ENCODE results near the gene MAPT.

Gene MAPT

DNA sequence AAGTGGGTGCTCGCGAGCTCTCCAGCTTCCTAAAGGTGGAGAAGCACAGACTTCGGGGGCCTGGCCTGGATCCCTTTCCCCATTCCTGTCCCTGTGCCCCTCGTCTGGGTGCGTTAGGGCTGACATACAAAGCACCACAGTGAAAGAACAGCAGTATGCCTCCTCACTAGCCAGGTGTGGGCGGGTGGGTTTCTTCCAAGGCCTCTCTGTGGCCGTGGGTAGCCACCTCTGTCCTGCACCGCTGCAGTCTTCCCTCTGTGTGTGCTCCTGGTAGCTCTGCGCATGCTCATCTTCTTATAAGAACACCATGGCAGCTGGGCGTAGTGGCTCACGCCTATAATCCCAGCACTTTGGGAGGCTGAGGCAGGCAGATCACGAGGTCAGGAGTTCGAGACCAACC is 102.8 kb downstream of the MAPT start:
- H3K27ac ChIP-seq, result no peak overlapping the region
- POLR2A ChIA-PET (ENCODE audit: low non-redundant PET), result no interaction called here
- CTCF ChIA-PET, result no interaction called here
- no peak for DNase-seq (ENCODE audit: low spot score)
- TF ChIP-seq, protein P1, sequence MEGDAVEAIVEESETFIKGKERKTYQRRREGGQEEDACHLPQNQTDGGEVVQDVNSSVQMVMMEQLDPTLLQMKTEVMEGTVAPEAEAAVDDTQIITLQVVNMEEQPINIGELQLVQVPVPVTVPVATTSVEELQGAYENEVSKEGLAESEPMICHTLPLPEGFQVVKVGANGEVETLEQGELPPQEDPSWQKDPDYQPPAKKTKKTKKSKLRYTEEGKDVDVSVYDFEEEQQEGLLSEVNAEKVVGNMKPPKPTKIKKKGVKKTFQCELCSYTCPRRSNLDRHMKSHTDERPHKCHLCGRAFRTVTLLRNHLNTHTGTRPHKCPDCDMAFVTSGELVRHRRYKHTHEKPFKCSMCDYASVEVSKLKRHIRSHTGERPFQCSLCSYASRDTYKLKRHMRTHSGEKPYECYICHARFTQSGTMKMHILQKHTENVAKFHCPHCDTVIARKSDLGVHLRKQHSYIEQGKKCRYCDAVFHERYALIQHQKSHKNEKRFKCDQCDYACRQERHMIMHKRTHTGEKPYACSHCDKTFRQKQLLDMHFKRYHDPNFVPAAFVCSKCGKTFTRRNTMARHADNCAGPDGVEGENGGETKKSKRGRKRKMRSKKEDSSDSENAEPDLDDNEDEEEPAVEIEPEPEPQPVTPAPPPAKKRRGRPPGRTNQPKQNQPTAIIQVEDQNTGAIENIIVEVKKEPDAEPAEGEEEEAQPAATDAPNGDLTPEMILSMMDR (conservative IDR thresholded peaks at IDR 0.05; ENCODE audit: low read depth), result no peak

DNA sequence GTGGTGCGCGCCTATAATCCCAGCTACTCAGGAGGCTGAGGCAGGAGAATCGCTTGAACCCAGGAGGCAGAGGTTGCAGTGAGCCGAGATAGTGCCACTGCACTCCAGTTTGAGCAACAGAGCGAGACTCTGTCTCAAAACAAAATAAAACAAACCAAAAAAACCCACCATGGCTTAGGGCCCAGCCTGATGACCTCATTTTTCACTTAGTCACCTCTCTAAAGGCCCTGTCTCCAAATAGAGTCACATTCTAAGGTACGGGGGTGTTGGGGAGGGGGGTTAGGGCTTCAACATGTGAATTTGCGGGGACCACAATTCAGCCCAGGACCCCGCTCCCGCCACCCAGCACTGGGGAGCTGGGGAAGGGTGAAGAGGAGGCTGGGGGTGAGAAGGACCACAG is 103.3 kb downstream of the MAPT start:
- no peak overlapping the region for H3K27ac ChIP-seq
- DNase-seq (ENCODE audit: low spot score), result no peak
- ChIA-PET POLR2A (ENCODE audit: low non-redundant PET) (no interaction called here), CTCF (no interaction called here)
- TF ChIP-seq, protein P1 (conservative IDR thresholded peaks at IDR 0.05; ENCODE audit: low read depth), result no peak

DNA sequence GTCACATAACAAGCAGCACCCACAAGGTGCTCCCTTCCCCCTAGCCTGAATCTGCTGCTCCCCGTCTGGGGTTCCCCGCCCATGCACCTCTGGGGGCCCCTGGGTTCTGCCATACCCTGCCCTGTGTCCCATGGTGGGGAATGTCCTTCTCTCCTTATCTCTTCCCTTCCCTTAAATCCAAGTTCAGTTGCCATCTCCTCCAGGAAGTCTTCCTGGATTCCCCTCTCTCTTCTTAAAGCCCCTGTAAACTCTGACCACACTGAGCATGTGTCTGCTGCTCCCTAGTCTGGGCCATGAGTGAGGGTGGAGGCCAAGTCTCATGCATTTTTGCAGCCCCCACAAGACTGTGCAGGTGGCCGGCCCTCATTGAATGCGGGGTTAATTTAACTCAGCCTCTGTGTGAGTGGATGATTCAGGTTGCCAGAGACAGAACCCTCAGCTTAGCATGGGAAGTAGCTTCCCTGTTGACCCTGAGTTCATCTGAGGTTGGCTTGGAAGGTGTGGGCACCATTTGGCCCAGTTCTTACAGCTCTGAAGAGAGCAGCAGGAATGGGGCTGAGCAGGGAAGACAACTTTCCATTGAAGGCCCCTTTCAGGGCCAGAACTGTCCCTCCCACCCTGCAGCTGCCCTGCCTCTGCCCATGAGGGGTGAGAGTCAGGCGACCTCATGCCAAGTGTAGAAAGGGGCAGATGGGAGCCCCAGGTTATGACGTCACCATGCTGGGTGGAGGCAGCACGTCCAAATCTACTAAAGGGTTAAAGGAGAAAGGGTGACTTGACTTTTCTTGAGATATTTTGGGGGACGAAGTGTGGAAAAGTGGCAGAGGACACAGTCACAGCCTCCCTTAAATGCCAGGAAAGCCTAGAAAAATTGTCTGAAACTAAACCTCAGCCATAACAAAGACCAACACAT is 104.9 kb downstream of the MAPT start, which contains the start of gene STH:
Gene STH (plus strand): TSS at position 264 of the 913 bp plus-strand sequence. CDS start 30 bp downstream, at position 294.
- ChIA-PET POLR2A (ENCODE audit: low non-redundant PET) (no interaction called here), CTCF (no interaction called here)
- TF ChIP-seq, protein P1 (conservative IDR thresholded peaks at IDR 0.05; ENCODE audit: low read depth), result no peak
- no peak for DNase-seq (ENCODE audit: low spot score)
- no peak within 1 kb of the TSS for H3K27ac ChIP-seq

DNA sequence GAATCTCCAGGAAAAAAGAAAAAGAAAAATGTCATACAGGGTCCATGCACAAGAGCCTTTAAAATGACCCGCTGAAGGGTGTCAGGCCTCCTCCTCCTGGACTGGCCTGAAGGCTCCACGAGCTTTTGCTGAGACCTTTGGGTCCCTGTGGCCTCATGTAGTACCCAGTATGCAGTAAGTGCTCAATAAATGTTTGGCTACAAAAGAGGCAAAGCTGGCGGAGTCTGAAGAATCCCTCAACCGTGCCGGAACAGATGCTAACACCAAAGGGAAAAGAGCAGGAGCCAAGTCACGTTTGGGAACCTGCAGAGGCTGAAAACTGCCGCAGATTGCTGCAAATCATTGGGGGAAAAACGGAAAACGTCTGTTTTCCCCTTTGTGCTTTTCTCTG is 105.5 kb downstream of the MAPT start:
- DNase-seq (ENCODE audit: low spot score), result no peak
- CTCF ChIA-PET, result no interaction called here
- POLR2A ChIA-PET (ENCODE audit: low non-redundant PET), result no interaction called here
- H3K27ac ChIP-seq, result no peak overlapping the region
- TF ChIP-seq, protein P1 (conservative IDR thresholded peaks at IDR 0.05; ENCODE audit: low read depth), result no peak

DNA sequence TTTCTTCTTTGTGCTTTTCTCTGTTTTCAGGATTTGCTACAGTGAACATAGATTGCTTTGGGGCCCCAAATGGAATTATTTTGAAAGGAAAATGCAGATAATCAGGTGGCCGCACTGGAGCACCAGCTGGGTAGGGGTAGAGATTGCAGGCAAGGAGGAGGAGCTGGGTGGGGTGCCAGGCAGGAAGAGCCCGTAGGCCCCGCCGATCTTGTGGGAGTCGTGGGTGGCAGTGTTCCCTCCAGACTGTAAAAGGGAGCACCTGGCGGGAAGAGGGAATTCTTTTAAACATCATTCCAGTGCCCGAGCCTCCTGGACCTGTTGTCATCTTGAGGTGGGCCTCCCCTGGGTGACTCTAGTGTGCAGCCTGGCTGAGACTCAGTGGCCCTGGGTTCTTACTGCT is 105.9 kb downstream of the MAPT start:
- TF ChIP-seq, protein P1 (conservative IDR thresholded peaks at IDR 0.05; ENCODE audit: low read depth), result no peak
- ChIA-PET CTCF (no interaction called here), POLR2A (ENCODE audit: low non-redundant PET) (no interaction called here)
- no peak overlapping the region for H3K27ac ChIP-seq
- DNase-seq (ENCODE audit: low spot score), result no peak

DNA sequence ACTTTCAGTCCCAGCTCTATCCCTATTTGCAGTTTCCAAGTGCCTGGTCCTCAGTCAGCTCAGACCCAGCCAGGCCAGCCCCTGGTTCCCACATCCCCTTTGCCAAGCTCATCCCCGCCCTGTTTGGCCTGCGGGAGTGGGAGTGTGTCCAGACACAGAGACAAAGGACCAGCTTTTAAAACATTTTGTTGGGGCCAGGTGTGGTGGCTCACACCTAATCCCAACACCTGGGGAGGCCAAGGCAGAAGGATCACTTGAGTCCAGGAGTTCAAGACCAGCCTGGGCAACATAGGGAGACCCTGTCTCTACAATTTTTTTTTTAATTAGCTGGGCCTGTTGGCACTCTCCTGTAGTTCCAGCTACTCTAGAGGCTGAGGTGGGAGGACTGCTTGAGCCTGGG is 106.4 kb downstream of the MAPT start:
- ChIA-PET CTCF (no interaction called here), POLR2A (ENCODE audit: low non-redundant PET) (no interaction called here)
- no peak overlapping the region for H3K27ac ChIP-seq
- TF ChIP-seq, protein P1 (conservative IDR thresholded peaks at IDR 0.05; ENCODE audit: low read depth), result no peak
- DNase-seq (ENCODE audit: low spot score), result no peak
